AG04450 (cell line): ENCODE data around the gene OR2K2. TPM values are rescaled to one million over a fixed set of nuclear protein-coding genes. Genes with fewer than 3 reads are reported as not detected.
"Not testable (repeated sequence)": the region's sequence is repeated elsewhere in the genome, so short reads cannot be mapped to it uniquely, and the experiment has no call there.

Experiments used
- CTCF ChIA-PET: fragments of 300-600, 350-600 bp; formaldehyde crosslinking; extraction: SDS; loops from one replicate; lab custom pipeline; 2022; ENCODE audit warnings: antibody characterized with exemption, inconsistent platforms; lab: Charles Lee
- POLR2A ChIA-PET: fragments of 350-600 bp; formaldehyde crosslinking; extraction: SDS; loops from one replicate; lab custom pipeline; 2021; ENCODE audit warnings: antibody characterized with exemption, inconsistent platforms; lab: Yijun Ruan, JAX
- DNase-seq: peaks from one replicate; pipeline ENCODE4 v3.0.0-alpha.2; 2011; ENCODE audit warnings: low read depth, low spot score
- H3K27ac ChIP-seq: one replicate; pipeline ENCODE4 v1.5.1; 2012; ENCODE audit warnings: low read depth, low read length, control low read depth
- H3K27me3 ChIP-seq: one replicate; pipeline ENCODE4 v1.6.0; 2012; ENCODE audit warnings: low read length; ENCODE audit not compliant: control insufficient read depth, insufficient read depth
- H3K4me3 ChIP-seq: 2 replicates; pipeline ENCODE4 v1.5.1; 2011; ENCODE audit warnings: mild to moderate bottlenecking, low read depth, low read length, control low read depth
- H3K9me3 ChIP-seq: 2 replicates; pipeline ENCODE4 v1.5.1; 2012; ENCODE audit warnings: low read length; ENCODE audit not compliant: control insufficient read depth, insufficient read depth
- CTCF ChIP-seq: IDR thresholded peaks from 2 replicates; pipeline ENCODE4 v1.5.1; 2011; ENCODE audit warnings: low read depth, low read length, control low read depth, inconsistent platforms
- polyA plus RNA-seq: library from polyadenylated mRNA; depleted of rRNA; stranded (reverse); fragments of >200 nt; gene quantifications from 2 replicates; pipeline ENCODE4 v1.2.3, GENCODE V29; 2011; rRNA removed

Gene OR2K2
- polyA plus RNA-seq, 1 experiment, result not detected

- ChIA-PET CTCF (interaction anchor here (0.7 kb wide), 1 partner anchor 277 kb away, joined by 3 read pairs; no protein-coding TSS in a partner anchor), POLR2A (no interaction called here)
- H3K27ac ChIP-seq, result no peak overlapping the region
- no peak overlapping the region for H3K4me3 ChIP-seq
- H3K27me3 ChIP-seq, result no peaks in the 10 kb centered on the region
- DNase-seq, result peak; percentile 43
- H3K9me3 ChIP-seq, result no peaks in the 10 kb centered on the region
- no peak for TF ChIP-seq CTCF
Observed at GRCh38 chr9:111287127-111287526, 42.9 kb downstream of the OR2K2 start.

GRCh38 chr9:111284703-111285102 lies 45.3 kb downstream of the OR2K2 start:
- Histone ChIP-seq H3K9me3 (no peaks in the 10 kb centered on the region), H3K27ac (no peak overlapping the region), H3K27me3 (no peaks in the 10 kb centered on the region), H3K4me3 (no peak overlapping the region)
- no peak for DNase-seq
- ChIA-PET CTCF (no interaction called here), POLR2A (no interaction called here)
- TF ChIP-seq CTCF, result no peak

- CTCF ChIA-PET, result no interaction called here
- POLR2A ChIA-PET, result interaction anchor here (0.6 to 0.7 kb wide), 2 partner anchors 248 to 453 kb away, joined by 3 to 4 read pairs; no protein-coding TSS in a partner anchor
- no peak for DNase-seq
Observed at GRCh38 chr9:111282845-111283244, 47.2 kb downstream of the OR2K2 start.

GRCh38 chr9:111280795-111281194 lies 49.2 kb downstream of the OR2K2 start:
- H3K9me3 ChIP-seq, H3K27me3 ChIP-seq, POLR2A ChIA-PET, H3K4me3 ChIP-seq, H3K27ac ChIP-seq, DNase-seq, CTCF ChIA-PET: not testable (repeated sequence)

More at GRCh38 chr9:111282845-111283244, 47.2 kb downstream of the OR2K2 start:
- Histone ChIP-seq H3K4me3 (no peak overlapping the region), H3K27me3 (no peaks in the 10 kb centered on the region), H3K9me3 (no peaks in the 10 kb centered on the region), H3K27ac (no peak overlapping the region)
- no peak for TF ChIP-seq CTCF

Other genes starting within 250 kb of the OR2K2 start
- gene ECPAS, start 154.2 kb upstream of the OR2K2 start, polyA plus RNA-seq, result 61.2 and 64.0 TPM in 2 replicates
- 1.0 and 1.5 TPM in 2 replicates for gene ZNF483, start 195.0 kb upstream of the OR2K2 start, polyA plus RNA-seq